GM18511 (cell line): ENCODE results near the gene GSG1.
"Not testable (repeated sequence)": the region's sequence is repeated elsewhere in the genome, so short reads cannot be mapped to it uniquely, and the experiment has no call there.

Source experiments
- ATAC-seq: cut with Tn5 transposase; IDR thresholded peaks from one replicate; pipeline ENCODE4 v1.9.1; 2021; ENCODE audit warnings: mild to moderate bottlenecking, moderate library complexity; ENCODE audit not compliant: unreplicated experiment

Gene GSG1

GRCh38 chr12:13093848-13094220, 9.6 kb downstream of the GSG1 start:
- ATAC-seq = no peak

GRCh38 chr12:13093191-13093847, 10.1 kb downstream of the GSG1 start:
- no peak for ATAC-seq

GRCh38 chr12:13091832-13092231, 11.6 kb downstream of the GSG1 start:
- no peak for ATAC-seq

GRCh38 chr12:13090054-13090453, 13.4 kb downstream of the GSG1 start:
- ATAC-seq = no peak

- ATAC-seq = no peak
Observed at GRCh38 chr12:13088496-13088895, 15.0 kb downstream of the GSG1 start.

GRCh38 chr12:13087766-13088165, 15.7 kb downstream of the GSG1 start:
- ATAC-seq = no peak

- ATAC-seq = no peak
Observed at GRCh38 chr12:13085968-13086686, 17.3 kb downstream of the GSG1 start.

- ATAC-seq = no peak
Observed at GRCh38 chr12:13084898-13085640, 18.4 kb downstream of the GSG1 start.

GRCh38 chr12:13083638-13084037, 19.8 kb downstream of the GSG1 start:
- not testable (repeated sequence) for ATAC-seq

GRCh38 chr12:13082861-13083260, 20.6 kb downstream of the GSG1 start:
- ATAC-seq = no peak

GRCh38 chr12:13080266-13080665, 23.2 kb downstream of the GSG1 start:
- no peak for ATAC-seq

- ATAC-seq = no peak
Observed at GRCh38 chr12:13079440-13079906, 24.0 kb downstream of the GSG1 start.

GRCh38 chr12:13075786-13076570, 27.5 kb downstream of the GSG1 start:
- no peak for ATAC-seq

GRCh38 chr12:13075118-13075480, 28.4 kb downstream of the GSG1 start:
- ATAC-seq = no peak

GRCh38 chr12:13074396-13075117, 28.9 kb downstream of the GSG1 start:
- ATAC-seq = no peak

- ATAC-seq = no peak
Observed at GRCh38 chr12:13073173-13073572, 30.3 kb downstream of the GSG1 start.

- ATAC-seq = no peak
Observed at GRCh38 chr12:13071305-13072280, 31.9 kb downstream of the GSG1 start.

GRCh38 chr12:13069380-13069779, 34.1 kb downstream of the GSG1 start:
- no peak for ATAC-seq

GRCh38 chr12:13067322-13067721, 36.1 kb downstream of the GSG1 start:
- ATAC-seq = no peak
